Measurements from ENCODE around the gene ZMYND10.

- TF ChIP-seq POLR2A (IDR thresholded peaks at IDR 0.05; ENCODE audit: low read length) (no peak), GATA1 (IDR thresholded peaks at IDR 0.05; ENCODE audit: low read depth, low read length) (no peak)
These were observed 11.0 kb upstream of the ZMYND10 start for GRCh38 chr3:50356553-50356952.
